Measurements from ENCODE around the gene LATS2. TPM values are rescaled to one million over a fixed set of nuclear protein-coding genes. Genes with fewer than 3 reads are reported as not detected.
"Not testable (repeated sequence)": the region's sequence is repeated elsewhere in the genome, so short reads cannot be mapped to it uniquely, and the experiment has no call there.

The LATS2 gene
- total RNA-seq, 1 donor, result 15.0 TPM

- H3K9me3 ChIP-seq (ENCODE audit: low read depth, low read length); H3K27me3 ChIP-seq (ENCODE audit: insufficient read depth, low read length); H3K4me1 ChIP-seq (ENCODE audit: insufficient read depth, low read length): not testable (repeated sequence)
These were observed 99.7 kb downstream of the LATS2 start for GRCh38 chr13:20961663-20962062.

GRCh38 chr13:20960663-20961309 lies 100.6 kb downstream of the LATS2 start:
- Histone ChIP-seq H3K4me3 (ENCODE audit: low read length) (no peak overlapping the region), H3K9me3 (ENCODE audit: low read depth, low read length) (no peaks in the 10 kb centered on the region), H3K27me3 (ENCODE audit: insufficient read depth, low read length) (no peaks in the 10 kb centered on the region), H3K4me1 (ENCODE audit: insufficient read depth, low read length) (no peaks in the 10 kb centered on the region)

More at GRCh38 chr13:20961663-20962062, 99.7 kb downstream of the LATS2 start:
- not testable (repeated sequence) for H3K4me3 ChIP-seq (ENCODE audit: low read length)

- not testable (repeated sequence) for H3K9me3 ChIP-seq (ENCODE audit: low read depth, low read length); H3K27me3 ChIP-seq (ENCODE audit: insufficient read depth, low read length); H3K4me1 ChIP-seq (ENCODE audit: insufficient read depth, low read length); H3K4me3 ChIP-seq (ENCODE audit: low read length)
These were observed 104.3 kb downstream of the LATS2 start for GRCh38 chr13:20957049-20957620.

GRCh38 chr13:20955496-20955895 lies 105.9 kb downstream of the LATS2 start:
- no peaks in the 10 kb centered on the region for H3K27me3 ChIP-seq (ENCODE audit: insufficient read depth, low read length)
- no peaks in the 10 kb centered on the region for H3K9me3 ChIP-seq (ENCODE audit: low read depth, low read length)
- no peak overlapping the region for H3K4me3 ChIP-seq (ENCODE audit: low read length)
- no peaks in the 10 kb centered on the region for H3K4me1 ChIP-seq (ENCODE audit: insufficient read depth, low read length)

- no peaks in the 10 kb centered on the region for H3K9me3 ChIP-seq (ENCODE audit: low read depth, low read length)
- no peak overlapping the region for H3K4me3 ChIP-seq (ENCODE audit: low read length)
- no peaks in the 10 kb centered on the region for H3K27me3 ChIP-seq (ENCODE audit: insufficient read depth, low read length)
- no peaks in the 10 kb centered on the region for H3K4me1 ChIP-seq (ENCODE audit: insufficient read depth, low read length)
These were observed 108.0 kb downstream of the LATS2 start for GRCh38 chr13:20953245-20953931.

GRCh38 chr13:20952838-20953237 lies 108.5 kb downstream of the LATS2 start:
- Histone ChIP-seq H3K4me3 (ENCODE audit: low read length) (no peak overlapping the region), H3K4me1 (ENCODE audit: insufficient read depth, low read length) (no peaks in the 10 kb centered on the region), H3K9me3 (ENCODE audit: low read depth, low read length) (no peaks in the 10 kb centered on the region), H3K27me3 (ENCODE audit: insufficient read depth, low read length) (no peaks in the 10 kb centered on the region)

GRCh38 chr13:20948001-20948400 lies 113.4 kb downstream of the LATS2 start:
- peaks cover 18% of the 10 kb centered on the region for H3K4me1 ChIP-seq (ENCODE audit: insufficient read depth, low read length)
- not testable (repeated sequence) for H3K9me3 ChIP-seq (ENCODE audit: low read depth, low read length); H3K4me3 ChIP-seq (ENCODE audit: low read length)

GRCh38 chr13:20945952-20946383 lies 115.4 kb downstream of the LATS2 start:
- Histone ChIP-seq H3K27me3 (ENCODE audit: insufficient read depth, low read length) (peaks cover 6% of the 10 kb centered on the region), H3K4me3 (ENCODE audit: low read length) (no peak overlapping the region), H3K9me3 (ENCODE audit: low read depth, low read length) (no peaks in the 10 kb centered on the region), H3K4me1 (ENCODE audit: insufficient read depth, low read length) (peaks cover 18% of the 10 kb centered on the region)

More at GRCh38 chr13:20948001-20948400, 113.4 kb downstream of the LATS2 start:
- not testable (repeated sequence) for H3K27me3 ChIP-seq (ENCODE audit: insufficient read depth, low read length)

GRCh38 chr13:20942938-20943559 lies 118.3 kb downstream of the LATS2 start:
- Histone ChIP-seq H3K9me3 (ENCODE audit: low read depth, low read length) (no peaks in the 10 kb centered on the region), H3K4me3 (ENCODE audit: low read length) (no peak overlapping the region), H3K27me3 (ENCODE audit: insufficient read depth, low read length) (peaks cover 6% of the 10 kb centered on the region), H3K4me1 (ENCODE audit: insufficient read depth, low read length) (peaks cover 18% of the 10 kb centered on the region)

- not testable (repeated sequence) for H3K4me3 ChIP-seq (ENCODE audit: low read length); H3K4me1 ChIP-seq (ENCODE audit: insufficient read depth, low read length); H3K9me3 ChIP-seq (ENCODE audit: low read depth, low read length); H3K27me3 ChIP-seq (ENCODE audit: insufficient read depth, low read length)
These were observed 120.9 kb downstream of the LATS2 start for GRCh38 chr13:20940511-20940910.

GRCh38 chr13:20940083-20940482 lies 121.3 kb downstream of the LATS2 start:
- no peak overlapping the region for H3K4me3 ChIP-seq (ENCODE audit: low read length)
- no peaks in the 10 kb centered on the region for H3K27me3 ChIP-seq (ENCODE audit: insufficient read depth, low read length)
- peaks cover 9% of the 10 kb centered on the region for H3K4me1 ChIP-seq (ENCODE audit: insufficient read depth, low read length)
- H3K9me3 ChIP-seq (ENCODE audit: low read depth, low read length), result no peaks in the 10 kb centered on the region

GRCh38 chr13:20939662-20940061 lies 121.7 kb downstream of the LATS2 start:
- Histone ChIP-seq H3K27me3 (ENCODE audit: insufficient read depth, low read length) (no peaks in the 10 kb centered on the region), H3K4me1 (ENCODE audit: insufficient read depth, low read length) (peaks cover 9% of the 10 kb centered on the region), H3K4me3 (ENCODE audit: low read length) (no peak overlapping the region), H3K9me3 (ENCODE audit: low read depth, low read length) (no peaks in the 10 kb centered on the region)

- Histone ChIP-seq H3K4me3 (ENCODE audit: low read length) (no peak overlapping the region), H3K9me3 (ENCODE audit: low read depth, low read length) (no peaks in the 10 kb centered on the region), H3K4me1 (ENCODE audit: insufficient read depth, low read length) (peaks cover 2% of the 10 kb centered on the region), H3K27me3 (ENCODE audit: insufficient read depth, low read length) (no peaks in the 10 kb centered on the region)
These were observed 123.1 kb downstream of the LATS2 start for GRCh38 chr13:20938302-20938701.

- no peaks in the 10 kb centered on the region for H3K4me1 ChIP-seq (ENCODE audit: insufficient read depth, low read length)
- H3K27me3 ChIP-seq (ENCODE audit: insufficient read depth, low read length), result no peaks in the 10 kb centered on the region
- H3K9me3 ChIP-seq (ENCODE audit: low read depth, low read length), result no peaks in the 10 kb centered on the region
- no peak overlapping the region for H3K4me3 ChIP-seq (ENCODE audit: low read length)
These were observed 133.7 kb downstream of the LATS2 start for GRCh38 chr13:20927596-20928257.

- not testable (repeated sequence) for H3K27me3 ChIP-seq (ENCODE audit: insufficient read depth, low read length); H3K9me3 ChIP-seq (ENCODE audit: low read depth, low read length); H3K4me1 ChIP-seq (ENCODE audit: insufficient read depth, low read length); H3K4me3 ChIP-seq (ENCODE audit: low read length)
These were observed 136.0 kb downstream of the LATS2 start for GRCh38 chr13:20925395-20925790.
